Gastroesophageal sphincter (tissue), 4 donors: ENCODE results near the gene PTPRS. TPM values are rescaled to one million over a fixed set of nuclear protein-coding genes. Genes with fewer than 3 reads are reported as not detected.
A peak's percentile ranks its signal among the peaks of the same experiment; 100 is the strongest.

Experiments used
- ATAC-seq: fragments of 150-250 bp; one replicate; pipeline ENCODE4 v1.9.1; 2016; ENCODE audit warnings: mild to moderate bottlenecking, moderate library complexity
- H3K27ac ChIP-seq, 4 donors: fragments of 200-600 bp; sonication (generic) in 3 of 4; 1 replicate in 3 of 4; 2 replicates in 1 of 4; pipeline ENCODE4 v1.5.1; 2016 to 2019
- H3K27me3 ChIP-seq: fragments of 200-600 bp; sonication (generic); one replicate; pipeline ENCODE4 v1.5.1; 2019
- H3K36me3 ChIP-seq, 2 donors: fragments of 200-600 bp; sonication (generic); one replicate each; pipeline ENCODE4 v1.5.1; 2019; ENCODE audit warnings: control low read depth in 1 of 2
- H3K4me1 ChIP-seq, 3 donors: fragments of 200-600 bp; sonication (generic); 1 replicate in 2 of 3; 2 replicates in 1 of 3; pipeline ENCODE4 v1.5.1; 2016 to 2019; ENCODE audit warnings: control low read depth in 2 of 3
- H3K4me3 ChIP-seq, 2 donors: fragments of 200-600 bp; sonication (generic); one replicate each; pipeline ENCODE4 v1.5.1; 2019; ENCODE audit warnings: mild to moderate bottlenecking in 1 of 2, moderate library complexity in 1 of 2
- H3K9me3 ChIP-seq, 3 donors: fragments of 200-600 bp; sonication (generic); one replicate each; pipeline ENCODE4 v1.5.1; 2017 to 2019; ENCODE audit warnings: control low read depth in 2 of 3
- CTCF ChIP-seq, 4 experiments: fragments of 200-600 bp in 2 of 4; fragments of 450-650 bp in 2 of 4; sonication (generic) in 1 of 4; IDR thresholded peaks; one replicate each; pipeline ENCODE4 v1.5.1; 2017 to 2019; ENCODE audit warnings: antibody characterized with exemption in 4 of 4, mild to moderate bottlenecking in 2 of 4, moderate library complexity in 2 of 4
- EP300 ChIP-seq: sonication (generic); formaldehyde crosslinking; IDR thresholded peaks from one replicate; pipeline ENCODE4 v1.6.1; 2017; ENCODE audit warnings: antibody characterized with exemption, mild to moderate bottlenecking
- POLR2A ChIP-seq, 2 donors: fragments of 450-650 bp; IDR thresholded peaks; one replicate each; pipeline ENCODE4 v1.6.1; 2017; ENCODE audit warnings: antibody characterized with exemption in 2 of 2, mild to moderate bottlenecking in 2 of 2, moderate library complexity in 1 of 2
- POLR2AphosphoS5 ChIP-seq: sonication (generic); formaldehyde crosslinking; IDR thresholded peaks from one replicate; pipeline ENCODE4 v1.6.1; 2017; ENCODE audit warnings: antibody characterized with exemption
- WGBS, 2 donors: methylation state at CpG; one replicate each; pipeline ENCODE4 v1.1.5; 2018; ENCODE audit warnings: low coverage in 1 of 2; 5-methylcytosine and 5-hydroxymethylcytosine counted together
- total RNA-seq, 4 donors: library from RNA; depleted of rRNA; stranded (reverse); fragments of >200 nt; gene quantifications; one replicate each; pipeline ENCODE4 v1.1.0, GENCODE V29; 2016

PTPRS gene
- total RNA-seq, 4 donors from 2014 or later = 142 to 244 (median 223) TPM

DNA sequence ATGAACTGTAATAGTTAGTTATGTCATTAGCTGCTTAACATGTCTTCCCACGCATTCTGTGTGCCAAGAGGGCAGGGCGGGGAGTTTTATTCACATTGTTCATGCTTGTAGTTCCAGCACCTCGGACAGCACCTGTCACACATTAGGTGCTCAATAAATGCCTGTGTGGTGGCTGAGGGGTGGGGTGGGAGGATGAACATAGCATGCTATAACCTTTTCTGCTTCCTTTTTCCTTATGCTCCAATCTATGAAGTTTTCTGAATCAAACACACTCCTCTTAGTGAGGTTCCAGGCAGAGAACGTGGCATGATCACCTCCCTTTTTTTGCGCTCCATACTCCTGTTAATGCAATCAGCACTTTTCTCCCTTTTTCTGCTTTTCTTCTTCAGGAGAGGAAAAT, 15.8 kb upstream of the PTPRS start:
- Histone ChIP-seq H3K9me3 (no peaks in the 10 kb centered on the region), H3K36me3 (no peaks in the 10 kb centered on the region), H3K4me1 (no peaks in the 10 kb centered on the region), H3K4me3 (no peak overlapping the region), H3K27ac (no peak overlapping the region), H3K27me3 (peaks cover 96% of the 10 kb centered on the region)
- no peak for ATAC-seq
- WGBS, 2 donors = 74 to 75% methylated on average over 5 of the region's 5 CpGs
- TF ChIP-seq CTCF (IDR thresholded peaks at IDR 0.05) (no peak), EP300 (no peak), POLR2AphosphoS5 (no peak), POLR2A (IDR thresholded peaks at IDR 0.05) (no peak)

- peaks cover 95% of the 10 kb centered on the region for H3K27me3 ChIP-seq
- no peaks in the 10 kb centered on the region for H3K36me3 ChIP-seq
- H3K9me3 ChIP-seq = no peaks in the 10 kb centered on the region
- H3K27ac ChIP-seq = no peak overlapping the region
- H3K4me3 ChIP-seq = no peak overlapping the region
- H3K4me1 ChIP-seq = no peaks in the 10 kb centered on the region
- WGBS, 2 donors = 50 to 55% methylated on average over 1 to 5 of the region's 5 CpGs
- no peak for ATAC-seq
- TF ChIP-seq CTCF (IDR thresholded peaks at IDR 0.05) = no peak
- TF ChIP-seq POLR2A (IDR thresholded peaks at IDR 0.05) = no peak
- TF ChIP-seq POLR2AphosphoS5 = no peak
- TF ChIP-seq EP300 = no peak
Measured at GRCh38 chr19:5355693-5356092, 15.1 kb upstream of the PTPRS start.

- TF ChIP-seq EP300 (no peak), POLR2AphosphoS5 (no peak), POLR2A (IDR thresholded peaks at IDR 0.05) (no peak), CTCF (IDR thresholded peaks at IDR 0.05) (no peak)
- no peaks in the 10 kb centered on the region for H3K4me1 ChIP-seq
- no peaks in the 10 kb centered on the region for H3K9me3 ChIP-seq
- no peak overlapping the region for H3K27ac ChIP-seq
- no CpG with 5 or more reads among the region's 9 CpGs for WGBS, 2 donors
- no peaks in the 10 kb centered on the region for H3K36me3 ChIP-seq
- peaks cover 89% of the 10 kb centered on the region for H3K27me3 ChIP-seq
- ATAC-seq = no peak
- H3K4me3 ChIP-seq = no peak overlapping the region
Measured at GRCh38 chr19:5355076-5355475, 14.5 kb upstream of the PTPRS start.

- H3K4me3 ChIP-seq = no peak overlapping the region
- no peaks in the 10 kb centered on the region for H3K9me3 ChIP-seq
- WGBS, 2 donors = 92% methylated on average over 3 of the region's 4 CpGs; no CpG with 5 or more reads in 1 of the 2 donors
- ATAC-seq = no peak
- TF ChIP-seq CTCF (IDR thresholded peaks at IDR 0.05) = peak in 1 of 4 experiments; percentile 12
- no peak for TF ChIP-seq EP300
- no peaks in the 10 kb centered on the region for H3K36me3 ChIP-seq
- no peaks in the 10 kb centered on the region for H3K4me1 ChIP-seq
- H3K27ac ChIP-seq = no peak overlapping the region
- H3K27me3 ChIP-seq = peaks cover 82% of the 10 kb centered on the region
Measured at GRCh38 chr19:5354403-5354802, 13.8 kb upstream of the PTPRS start.

GRCh38 chr19:5352229-5352763, 11.7 kb upstream of the PTPRS start:
- H3K4me3 ChIP-seq = no peak overlapping the region
- H3K36me3 ChIP-seq = no peaks in the 10 kb centered on the region
- peaks cover 67% of the 10 kb centered on the region for H3K27me3 ChIP-seq
- no peak overlapping the region for H3K27ac ChIP-seq
- H3K4me1 ChIP-seq = no peaks in the 10 kb centered on the region
- no peak for TF ChIP-seq POLR2A (IDR thresholded peaks at IDR 0.05)
- TF ChIP-seq EP300 = no peak
- no peak for TF ChIP-seq POLR2AphosphoS5
- TF ChIP-seq CTCF (IDR thresholded peaks at IDR 0.05) = no peak
- 33 to 46% methylated on average over 6 to 7 of the region's 8 CpGs for WGBS, 2 donors
- H3K9me3 ChIP-seq = no peaks in the 10 kb centered on the region
- ATAC-seq = no peak
